Measurements from ENCODE around the gene PTPRQ. TPM values are rescaled to one million over a fixed set of nuclear protein-coding genes. Genes with fewer than 3 reads are reported as not detected.

Gene PTPRQ
- total and polyA plus RNA-seq, 2 of the 8 experiments (the other 6 are each of a cell fraction or from before 2014, with no cell fraction given), result not detected

DNA sequence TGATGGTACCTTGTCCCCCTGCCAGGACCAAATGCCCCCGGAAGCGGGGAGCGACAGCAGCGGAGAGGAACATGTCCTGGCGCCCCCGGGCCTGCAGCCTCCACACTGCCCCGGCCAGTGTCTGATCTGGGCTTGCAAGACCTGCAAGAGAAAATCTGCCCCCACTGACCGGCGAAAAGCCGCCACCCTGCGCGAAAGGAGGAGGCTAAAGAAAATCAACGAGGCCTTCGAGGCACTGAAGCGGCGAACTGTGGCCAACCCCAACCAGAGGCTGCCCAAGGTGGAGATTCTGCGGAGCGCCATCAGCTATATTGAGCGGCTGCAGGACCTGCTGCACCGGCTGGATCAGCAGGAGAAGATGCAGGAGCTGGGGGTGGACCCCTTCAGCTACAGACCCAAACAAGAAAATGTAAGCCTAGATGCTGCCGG lies 263.8 kb downstream of the PTPRQ start:
- H4K20me1 ChIP-seq (replicated peaks in 1 of 2; ENCODE audit: control insufficient read depth in 1 of 2, insufficient read depth in 2 of 2, low read length in 2 of 2), result peaks cover 0 to 2% of the 10 kb centered on the region in 2 experiments
- peaks cover 32 to 62% (median 55%) of the 10 kb centered on the region in 4 experiments for H3K27me3 ChIP-seq (replicated peaks in 1 of 4; ENCODE audit: control insufficient read depth in 3 of 4, extremely low read depth in 1 of 4, insufficient read depth in 3 of 4, low read length in 3 of 4)
- H3K14ac ChIP-seq (ENCODE audit: insufficient read length), result no peak overlapping the region
- H3K79me2 ChIP-seq (ENCODE audit: control insufficient read depth in 1 of 2, insufficient read depth in 2 of 2, low read length in 2 of 2), result no peaks in the 10 kb centered on the region
- no peak overlapping the region for H2BK5ac ChIP-seq (ENCODE audit: low read depth, low read length)
- H3K23me2 ChIP-seq (ENCODE audit: low read depth, low read length), result peaks cover 11% of the 10 kb centered on the region
- H3K4me3 ChIP-seq (ENCODE audit: extremely low read depth in 1 of 4, insufficient read depth in 2 of 4, low read depth in 3 of 4, low read length in 4 of 4), result peak overlapping the region; percentile 23 to 54 (median 44); a peak in 7 of 8 replicates
- H2BK12ac ChIP-seq (ENCODE audit: low read depth, low read length), result no peak overlapping the region
- no peak overlapping the region for H3K23ac ChIP-seq (ENCODE audit: insufficient read length)
- DNase-seq (ENCODE audit: low read depth in 1 of 2, low spot score in 2 of 2), result no peak
- H3K9me3 ChIP-seq (ENCODE audit: insufficient read depth in 2 of 2, low read depth in 1 of 2, low read length in 1 of 2), result no peaks in the 10 kb centered on the region
- TF ChIP-seq SP1 (IDR thresholded peaks at IDR 0.05; ENCODE audit: low read depth, low read length) (no peak), MAFK (IDR thresholded peaks at IDR 0.05; ENCODE audit: low read depth, low read length) (no peak), GABPA (IDR thresholded peaks at IDR 0.05; ENCODE audit: borderline replicate concordance, insufficient read depth, low read length) (no peak), SAP30 (IDR thresholded peaks at IDR 0.05; ENCODE audit: insufficient read depth, insufficient replicate concordance, low read length) (no peak), SUZ12 (IDR thresholded peaks at IDR 0.05; ENCODE audit: low read length) (peak; percentile 65; the same call in 1 of the 2 replicates), NRF1 (IDR thresholded peaks at IDR 0.05; ENCODE audit: low read depth, low read length) (no peak), POU5F1 (IDR thresholded peaks at IDR 0.05; ENCODE audit: low read depth, low read length) (no peak), POLR2A (IDR thresholded peaks at IDR 0.05; ENCODE audit: control extremely low read depth in 1 of 2, low read depth in 2 of 2, low read length in 2 of 2) (no peak), PHF8 (conservative IDR thresholded peaks at IDR 0.05; ENCODE audit: low read depth, low read length) (no peak), KDM4A (IDR thresholded peaks at IDR 0.05; ENCODE audit: low read depth, low read length, severe bottlenecking) (peak; percentile 7), SRF (IDR thresholded peaks at IDR 0.05; ENCODE audit: low read depth, low read length) (no peak), NANOG (IDR thresholded peaks at IDR 0.05; ENCODE audit: insufficient read depth, low read depth, low read length, poor library complexity, severe bottlenecking) (no peak), JUN (IDR thresholded peaks at IDR 0.05; ENCODE audit: low read depth, low read length) (no peak), RFX5 (IDR thresholded peaks at IDR 0.05; ENCODE audit: borderline replicate concordance, low read depth, low read length) (no peak)
- no peak overlapping the region for H2BK120ac ChIP-seq (replicated peaks; ENCODE audit: low read depth, low read length)
- H4K5ac ChIP-seq (ENCODE audit: insufficient read length, low read depth, low read length), result no peak overlapping the region
- no peak overlapping the region for H3K4ac ChIP-seq (replicated peaks; ENCODE audit: insufficient read length, low read depth, low read length)
- ChIA-PET POLR2A (ENCODE audit: partially characterized antibody) (interaction anchor here (1.2 kb wide), 1 partner anchor 24 kb away, joined by 5 read pairs; no protein-coding TSS in a partner anchor), CTCF (ENCODE audit: partially characterized antibody) (interaction anchor here (0.7 to 1.5 kb wide), 3 partner anchors 68 to 77 kb away, joined by 3 read pairs; no protein-coding TSS in a partner anchor)
- H4K91ac ChIP-seq (replicated peaks; ENCODE audit: insufficient read length, low read length), result no peak overlapping the region
- H2AK5ac ChIP-seq (ENCODE audit: low read depth, low read length), result no peak overlapping the region
- no peak overlapping the region for H2BK20ac ChIP-seq (ENCODE audit: low read length)
- no peak for FAIRE-seq
- no peaks in the 10 kb centered on the region for H3K79me1 ChIP-seq (ENCODE audit: low read depth, low read length)
- no peak overlapping the region; a peak in 1 of 7 replicates for H3K9ac ChIP-seq (replicated peaks in 1 of 4; ENCODE audit: extremely low read depth in 1 of 4, low read depth in 3 of 4, low read length in 3 of 4)
- no peak overlapping the region for H2AFZ ChIP-seq (ENCODE audit: low read length)
- no peak overlapping the region for H3K56ac ChIP-seq (replicated peaks; ENCODE audit: insufficient read length, low read depth, low read length)
- H3K4me1 ChIP-seq (replicated peaks in 1 of 4; ENCODE audit: control insufficient read depth in 3 of 4, insufficient read depth in 4 of 4, low read length in 3 of 4), result peaks cover 8 to 24% (median 15%) of the 10 kb centered on the region in 4 experiments
- H4K8ac ChIP-seq (ENCODE audit: extremely low read depth, insufficient read depth, low read length), result no peak overlapping the region
- H2BK15ac ChIP-seq (ENCODE audit: low read length), result no peak overlapping the region
- no peaks in the 10 kb centered on the region for H3K36me3 ChIP-seq (ENCODE audit: control insufficient read depth in 2 of 4, insufficient read depth in 4 of 4, low read length in 3 of 4)
- H3K18ac ChIP-seq (ENCODE audit: extremely low read depth, low read length), result no peak overlapping the region
- H3K4me2 ChIP-seq (ENCODE audit: insufficient read depth in 1 of 2, low read depth in 2 of 2, low read length in 2 of 2), result peak overlapping the region; percentile 96 to 97
- no peak overlapping the region for H3K27ac ChIP-seq (ENCODE audit: low read depth, low read length)
- 10% methylated on average over 20 of the region's 21 CpGs; no CpG with 5 or more reads in 1 of the 2 experiments for WGBS, 2 experiments (ENCODE audit: extremely low coverage in 1 of 2, insufficient coverage in 1 of 2, insufficient read length in 1 of 2, insufficient replicate concordance in 2 of 2, low coverage in 1 of 2, low lambda C conversion rate in 2 of 2, missing lambda C conversion rate in 1 of 2)

Measured in H1 (cell line).